ENCODE measurements around the gene TIAM1.

Gene TIAM1
- total RNA-seq: 165 reads per million, percentile 90 among the genes with 10 or more reads in this experiment

- no peak for DNase-seq
Observed at GRCh38 chr21:31343680-31344480, at the start of gene TIAM1. TIAM1 (minus strand) TSS chr21:31344261; CDS start chr21:31266972, 77,289 bp downstream.

- no peak for DNase-seq
Observed at GRCh38 chr21:31387560-31388186, 43.6 kb upstream of the TIAM1 start.

- DNase-seq: no peak
Observed at GRCh38 chr21:31386006-31386405, 41.9 kb upstream of the TIAM1 start.

GRCh38 chr21:31383770-31384169 is 39.7 kb upstream of the TIAM1 start:
- DNase-seq: no peak

GRCh38 chr21:31382060-31382459 is 38.0 kb upstream of the TIAM1 start:
- no peak for DNase-seq

- no peak for DNase-seq
Observed at GRCh38 chr21:31376301-31376700, 32.2 kb upstream of the TIAM1 start.

- no peak for DNase-seq
Observed at GRCh38 chr21:31374395-31374794, 30.3 kb upstream of the TIAM1 start.

GRCh38 chr21:31372471-31372765 is 28.4 kb upstream of the TIAM1 start:
- no peak for DNase-seq

- no peak for DNase-seq
Observed at GRCh38 chr21:31371715-31372470, 27.8 kb upstream of the TIAM1 start.

- DNase-seq: no peak
Observed at GRCh38 chr21:31370893-31371544, 27.0 kb upstream of the TIAM1 start.

GRCh38 chr21:31370281-31370892 is 26.3 kb upstream of the TIAM1 start:
- no peak for DNase-seq

GRCh38 chr21:31368361-31368760 is 24.3 kb upstream of the TIAM1 start:
- no peak for DNase-seq

- DNase-seq: no peak
Observed at GRCh38 chr21:31367801-31368200, 23.7 kb upstream of the TIAM1 start.

- DNase-seq: no peak
Observed at GRCh38 chr21:31366825-31367224, 22.8 kb upstream of the TIAM1 start.

- no peak for DNase-seq
Observed at GRCh38 chr21:31364253-31364945, 20.3 kb upstream of the TIAM1 start.

- no peak for DNase-seq
Observed at GRCh38 chr21:31363720-31364119, 19.7 kb upstream of the TIAM1 start.

- no peak for DNase-seq
Observed at GRCh38 chr21:31360717-31361116, 16.7 kb upstream of the TIAM1 start.

GRCh38 chr21:31358158-31358557 is 14.1 kb upstream of the TIAM1 start:
- DNase-seq: no peak

- DNase-seq: no peak
Observed at GRCh38 chr21:31356440-31356839, 12.4 kb upstream of the TIAM1 start.

GRCh38 chr21:31354604-31355443 is 10.8 kb upstream of the TIAM1 start:
- DNase-seq: peak; percentile 47

- no peak for DNase-seq
Observed at GRCh38 chr21:31354122-31354521, 10.1 kb upstream of the TIAM1 start.

All from effector CD4-positive, alpha-beta T cell (primary cell).